Kidney (tissue), 14 donors: ENCODE measurements around the gene NEK7. TPM values are rescaled to one million over a fixed set of nuclear protein-coding genes. Genes with fewer than 3 reads are reported as not detected.

Experiments used
- DNase-seq, 5 donors: peaks; one replicate each; pipeline ENCODE4 v3.0.0-alpha.2; 2013 to 2020
- FAIRE-seq: peaks from 2 replicates; lab custom pipeline; 2012; peaks lifted over from hg19 to GRCh38; lab: Jason Lieb, UNC
- H3K27ac ChIP-seq, 2 donors: one replicate each; pipeline ENCODE4 v1.7.0; 2013; ENCODE audit warnings: low read depth in 2 of 2, low read length in 2 of 2, inconsistent platforms in 1 of 2
- H3K27me3 ChIP-seq: one replicate; pipeline ENCODE4 v1.7.1; 2013; ENCODE audit warnings: low read length, inconsistent platforms; ENCODE audit not compliant: control insufficient read depth, insufficient read depth
- H3K36me3 ChIP-seq, 3 donors: one replicate each; pipeline versions ENCODE4 v1.7.0 to v1.7.1; 2013; ENCODE audit warnings: low read length in 3 of 3, control low read depth in 1 of 3, inconsistent platforms in 1 of 3; ENCODE audit not compliant: insufficient read depth in 3 of 3, control insufficient read depth in 2 of 3
- H3K4me1 ChIP-seq, 3 donors: one replicate each; pipeline versions ENCODE4 v1.7.0 to v1.7.1; 2013; ENCODE audit warnings: low read length in 3 of 3, inconsistent platforms in 1 of 3, low read depth in 1 of 3; ENCODE audit not compliant: control insufficient read depth in 2 of 3, insufficient read depth in 2 of 3
- H3K4me3 ChIP-seq, 3 donors: one replicate each; pipeline versions ENCODE4 v1.7.0 to v1.8.1; 2013; ENCODE audit warnings: low read length in 3 of 3, control low read depth in 1 of 3, inconsistent platforms in 1 of 3
- H3K9ac ChIP-seq, 3 donors: one replicate each; pipeline versions ENCODE4 v1.7.0 to v1.7.1; 2013; ENCODE audit warnings: low read length in 3 of 3, control low read depth in 1 of 3, inconsistent platforms in 1 of 3
- H3K9me3 ChIP-seq, 3 donors: one replicate each; pipeline versions ENCODE4 v1.7.0 to v1.7.1; 2013; ENCODE audit warnings: low read length in 3 of 3, control low read depth in 1 of 3, inconsistent platforms in 1 of 3; ENCODE audit not compliant: control insufficient read depth in 2 of 3, insufficient read depth in 1 of 3
- CTCF ChIP-seq: IDR thresholded peaks from 3 replicates; pipeline ENCODE4 v1.5.1; 2012; ENCODE audit warnings: mild to moderate bottlenecking, moderate library complexity, borderline replicate concordance; ENCODE audit not compliant: insufficient read depth; ENCODE audit errors: extremely low read depth
- intact Hi-C: fragments of 100-400 bp; cut with DNase I; formaldehyde crosslinking; loops from one replicate; pipeline ENCODE4 v1.11.1; 2022
- polyA plus RNA-seq: library from polyadenylated mRNA; stranded (reverse); fragments of 350-450 nt; fragmentation: Illumina TruSeq; extraction: RNeasy Lipid Tissue Mini Kit (QIAGEN cat#74804); gene quantifications from one replicate; pipeline ENCODE4 v1.2.3, GENCODE V29; 2014; ENCODE audit warnings: low read depth, low replicate concordance; ENCODE audit not compliant: insufficient read depth
- total RNA-seq: library from RNA; stranded (reverse); fragmentation: NEBNext Ultra II Directional; extraction: Animal tissue kit (Norgen Biotek cat#: 25700); gene quantifications from one replicate; pipeline ENCODE4 v1.2.1, GENCODE V29; 2021
- donor health status: control.
- donor health status: control.
- donor health status: control.
- donor health status: control.
- donor health status: control.
- donor health status: DM: yes; HTN: yes; CAD: no.
- donor health status: Normal renal cell carcinoma (clear cell type).

NEK7 gene
- total and polyA plus RNA-seq, 2 donors from 2014 or later = 17.3 to 65.5 TPM

GRCh38 chr1:198326915-198327314 lies 170.1 kb downstream of the NEK7 start:
- no peaks in the 10 kb centered on the region for H3K9me3 ChIP-seq
- H3K27ac ChIP-seq = no peak overlapping the region
- no peaks in the 10 kb centered on the region for H3K36me3 ChIP-seq
- H3K4me3 ChIP-seq = no peak overlapping the region
- no peak for TF ChIP-seq CTCF
- no peak overlapping the region for H3K9ac ChIP-seq
- DNase-seq = no peak
- H3K27me3 ChIP-seq = no peaks in the 10 kb centered on the region
- intact Hi-C loops = no loop called here
- no peak for FAIRE-seq
- H3K4me1 ChIP-seq = no peaks in the 10 kb centered on the region

GRCh38 chr1:198328458-198329032 lies 171.7 kb downstream of the NEK7 start:
- no peak for FAIRE-seq
- no peak for TF ChIP-seq CTCF
- H3K4me3 ChIP-seq = no peak overlapping the region
- H3K36me3 ChIP-seq = no peaks in the 10 kb centered on the region
- H3K9ac ChIP-seq = no peak overlapping the region
- no peaks in the 10 kb centered on the region for H3K4me1 ChIP-seq
- H3K27me3 ChIP-seq = no peaks in the 10 kb centered on the region
- no peak for DNase-seq
- intact Hi-C loops = no loop called here
- no peak overlapping the region for H3K27ac ChIP-seq
- H3K9me3 ChIP-seq = no peaks in the 10 kb centered on the region

GRCh38 chr1:198330982-198331615 lies 174.3 kb downstream of the NEK7 start:
- no peak for TF ChIP-seq CTCF
- H3K9ac ChIP-seq = no peak overlapping the region
- H3K9me3 ChIP-seq = no peaks in the 10 kb centered on the region
- H3K36me3 ChIP-seq = no peaks in the 10 kb centered on the region
- intact Hi-C loops = no loop called here
- no peak overlapping the region for H3K27ac ChIP-seq
- H3K27me3 ChIP-seq = no peaks in the 10 kb centered on the region
- H3K4me1 ChIP-seq = no peaks in the 10 kb centered on the region
- H3K4me3 ChIP-seq = no peak overlapping the region
- FAIRE-seq = no peak
- no peak for DNase-seq
